GM23338 (cell line): ENCODE data around the gene CCDC92. TPM values are rescaled to one million over a fixed set of nuclear protein-coding genes. Genes with fewer than 3 reads are reported as not detected.

Source experiments
- ATAC-seq: fragments of 200-7000 bp; cut with Tn5 transposase; 3 replicates; pipeline ENCODE4 v1.9.1; 2020
- DNase-seq: peaks from one replicate; pipeline ENCODE4 v3.0.0-alpha.2; 2015; ENCODE audit warnings: low spot score
- H2AFZ ChIP-seq: fragments of 200-600 bp; sonication (generic); 2 replicates; pipeline ENCODE4 v1.8.0; 2016; ENCODE audit warnings: antibody characterized with exemption, mild to moderate bottlenecking, moderate library complexity
- H3F3A ChIP-seq: fragments of 200-600 bp; sonication (generic); replicated peaks from 2 replicates; pipeline ENCODE4 v1.8.0; 2017; ENCODE audit warnings: antibody characterized with exemption, mixed run types, low read depth
- H3K27ac ChIP-seq: fragments of 200-600 bp; sonication (generic); 2 replicates; pipeline ENCODE4 v1.6.1; 2016; ENCODE audit warnings: low read depth
- H3K27me3 ChIP-seq: fragments of 200-600 bp; sonication (generic); 2 replicates; pipeline ENCODE4 v1.8.0; 2016; ENCODE audit warnings: mild to moderate bottlenecking, mixed run types, moderate library complexity; ENCODE audit not compliant: insufficient read depth
- H3K36me3 ChIP-seq: fragments of 200-600 bp; sonication (generic); 2 replicates; pipeline ENCODE4 v1.8.0; 2016; ENCODE audit warnings: mild to moderate bottlenecking; ENCODE audit not compliant: insufficient read depth
- H3K4me1 ChIP-seq: fragments of 200-600 bp; sonication (generic); 2 replicates; pipeline ENCODE4 v1.8.0; 2016; ENCODE audit warnings: mild to moderate bottlenecking, moderate library complexity; ENCODE audit not compliant: insufficient read depth
- H3K4me2 ChIP-seq: fragments of 200-600 bp; sonication (generic); 2 replicates; pipeline ENCODE4 v1.7.1; 2017; ENCODE audit warnings: mixed run types
- H3K4me3 ChIP-seq: fragments of 200-600 bp; sonication (generic); 2 replicates; pipeline ENCODE4 v1.6.1; 2016; ENCODE audit warnings: mixed run types
- H3K79me2 ChIP-seq: fragments of 200-600 bp; sonication (generic); replicated peaks from 2 replicates; pipeline ENCODE4 v1.8.0; 2017; ENCODE audit warnings: mild to moderate bottlenecking; ENCODE audit not compliant: insufficient read depth
- H3K9me2 ChIP-seq: fragments of 200-600 bp; sonication (generic); 2 replicates; pipeline ENCODE4 v1.8.0; 2017; ENCODE audit not compliant: insufficient read depth
- H4K20me1 ChIP-seq: fragments of 200-600 bp; sonication (generic); replicated peaks from 2 replicates; pipeline ENCODE4 v1.8.0; 2017; ENCODE audit warnings: mild to moderate bottlenecking; ENCODE audit not compliant: insufficient read depth
- H3K27ac Mint-ChIP-seq: 2 replicates; pipeline ENCODE4 v1.8.0; 2020; ENCODE audit warnings: inconsistent platforms, mild to moderate bottlenecking, moderate library complexity, mixed read lengths
- H3K27me3 Mint-ChIP-seq: 3 replicates; pipeline ENCODE4 v1.8.0; 2022; ENCODE audit warnings: low read depth, mild to moderate bottlenecking, moderate library complexity, mixed read lengths, inconsistent platforms; ENCODE audit not compliant: insufficient read depth, poor library complexity
- H3K36me3 Mint-ChIP-seq: 3 replicates; pipeline ENCODE4 v1.8.0; 2021; ENCODE audit warnings: low read depth, mild to moderate bottlenecking, inconsistent platforms, moderate library complexity, mixed read lengths
- H3K4me1 Mint-ChIP-seq: 3 replicates; pipeline ENCODE4 v1.8.0; 2020; ENCODE audit warnings: mild to moderate bottlenecking, inconsistent platforms, mixed read lengths
- H3K4me3 Mint-ChIP-seq: 3 replicates; pipeline ENCODE4 v1.8.0; 2021; ENCODE audit warnings: moderate library complexity, mild to moderate bottlenecking, inconsistent platforms, mixed read lengths
- H3K9me3 Mint-ChIP-seq: 3 replicates; pipeline ENCODE4 v1.8.0; 2020; ENCODE audit warnings: moderate library complexity, mild to moderate bottlenecking, inconsistent platforms, mixed read lengths
- CREB1 ChIP-seq: fragments of 250-450 bp; sonication (Bioruptor Pico); IDR thresholded peaks from 2 replicates; pipeline ENCODE4 v1.5.0; 2020; ENCODE audit warnings: low read depth, mild to moderate bottlenecking, moderate library complexity
- ETS1 ChIP-seq: IDR thresholded peaks from 2 replicates; pipeline ENCODE4 v1.6.1; 2016; ENCODE audit warnings: antibody characterized with exemption
- EZH2 ChIP-seq: fragments of 200-600 bp; sonication (generic); IDR thresholded peaks from one replicate; pipeline ENCODE4 v1.8.0; 2017; ENCODE audit warnings: antibody characterized with exemption, mild to moderate bottlenecking, low read depth; ENCODE audit not compliant: unreplicated experiment
- EZH2phosphoT487 ChIP-seq: fragments of 200-600 bp; sonication (generic); IDR thresholded peaks from one replicate; pipeline ENCODE4 v1.8.1; 2018; ENCODE audit warnings: antibody characterized with exemption; ENCODE audit not compliant: unreplicated experiment
- POLR2AphosphoS5 ChIP-seq: IDR thresholded peaks from 2 replicates; pipeline ENCODE4 v1.6.1; 2016; ENCODE audit warnings: antibody characterized with exemption, low read depth
- STAT1 ChIP-seq: IDR thresholded peaks from one replicate; pipeline ENCODE4 v1.6.1; 2016; ENCODE audit warnings: antibody characterized with exemption; ENCODE audit not compliant: unreplicated experiment
- ZNF114 ChIP-seq: fragments of 250-450 bp; sonication (Bioruptor Pico); IDR thresholded peaks from 2 replicates; pipeline ENCODE4 v1.5.0; 2020; ENCODE audit warnings: mild to moderate bottlenecking, moderate library complexity
- ZNF331 ChIP-seq: fragments of 250-450 bp; sonication (Bioruptor Pico); IDR thresholded peaks from 2 replicates; pipeline ENCODE4 v1.5.0; 2020; ENCODE audit warnings: low read depth, mild to moderate bottlenecking, moderate library complexity
- ZNF462 ChIP-seq: fragments of 250-450 bp; sonication (Bioruptor Pico); IDR thresholded peaks from 2 replicates; pipeline ENCODE4 v1.5.0; 2020; ENCODE audit warnings: mild to moderate bottlenecking, moderate library complexity
- polyA plus RNA-seq: library from polyadenylated mRNA; unstranded; fragments of >200 nt; fragmentation: Nextera tagmentation; extraction: Ambion mirVana; gene quantifications from 2 replicates; pipeline ENCODE4 v1.2.1, GENCODE V29; 2016
- total RNA-seq: library from RNA; depleted of rRNA; stranded (reverse); fragments of >200 nt; shearing (Covaris generic); gene quantifications from 2 replicates; pipeline ENCODE4 v1.2.3, GENCODE V29; 2014

Gene CCDC92
- total and polyA plus RNA-seq, 2 experiments from 2014 or later, result 0.08 to 0.31 TPM

- H3K27me3 ChIP-seq, result no peaks in the 10 kb centered on the region
Measured at GRCh38 chr12:123928897-123929296, 43.7 kb downstream of the CCDC92 start.

More at GRCh38 chr12:123928897-123929296, 43.7 kb downstream of the CCDC92 start:
- Mint-ChIP-seq H3K27me3 (peaks cover 7% of the 10 kb centered on the region), H3K4me1 (no peaks in the 10 kb centered on the region; the same call in 2 of the 3 replicates), H3K4me3 (no peak overlapping the region), H3K36me3 (no peaks in the 10 kb centered on the region), H3K9me3 (no peaks in the 10 kb centered on the region), H3K27ac (no peak overlapping the region)
- no peaks in the 10 kb centered on the region for H3K4me1 ChIP-seq
- H3K79me2 ChIP-seq, result no peaks in the 10 kb centered on the region
- H3K27ac ChIP-seq, result no peak overlapping the region
- no peaks in the 10 kb centered on the region for H3K36me3 ChIP-seq
- H3K9me2 ChIP-seq, result no peaks in the 10 kb centered on the region; the same call in 1 of the 2 replicates
- ATAC-seq (no peak), DNase-seq (no peak)
- 0 out of 2 replicates have a peak, but pooled peaks cover 5% of the 10 kb centered on the region for H4K20me1 ChIP-seq
- no peak overlapping the region for H2AFZ ChIP-seq
- TF ChIP-seq EZH2phosphoT487, result no peak
- TF ChIP-seq ZNF462 (CRISPR knock-in tag), result no peak
- no peak for TF ChIP-seq CREB1
- no peak for TF ChIP-seq ZNF114 (CRISPR knock-in tag)
- TF ChIP-seq ETS1, result no peak
- no peak for TF ChIP-seq POLR2AphosphoS5
- TF ChIP-seq STAT1, result no peak
- no peak for TF ChIP-seq ZNF331
- TF ChIP-seq EZH2, result no peak
- no peak overlapping the region for H3K4me3 ChIP-seq
- H3F3A ChIP-seq, result no peaks in the 10 kb centered on the region
- H3K4me2 ChIP-seq, result no peak overlapping the region
